AG04450 (cell line): ENCODE results near the gene TCP11. TPM values are rescaled to one million over a fixed set of nuclear protein-coding genes. Genes with fewer than 3 reads are reported as not detected.

Experiments
- CTCF ChIA-PET: fragments of 300-600, 350-600 bp; formaldehyde crosslinking; extraction: SDS; loops from one replicate; lab custom pipeline; 2022; ENCODE audit warnings: antibody characterized with exemption, inconsistent platforms; lab: Charles Lee
- POLR2A ChIA-PET: fragments of 350-600 bp; formaldehyde crosslinking; extraction: SDS; loops from one replicate; lab custom pipeline; 2021; ENCODE audit warnings: antibody characterized with exemption, inconsistent platforms; lab: Yijun Ruan, JAX
- DNase-seq: peaks from one replicate; pipeline ENCODE4 v3.0.0-alpha.2; 2011; ENCODE audit warnings: low read depth, low spot score
- H3K27ac ChIP-seq: one replicate; pipeline ENCODE4 v1.5.1; 2012; ENCODE audit warnings: low read depth, low read length, control low read depth
- H3K27me3 ChIP-seq: one replicate; pipeline ENCODE4 v1.6.0; 2012; ENCODE audit warnings: low read length; ENCODE audit not compliant: control insufficient read depth, insufficient read depth
- H3K4me3 ChIP-seq: 2 replicates; pipeline ENCODE4 v1.5.1; 2011; ENCODE audit warnings: mild to moderate bottlenecking, low read depth, low read length, control low read depth
- H3K9me3 ChIP-seq: 2 replicates; pipeline ENCODE4 v1.5.1; 2012; ENCODE audit warnings: low read length; ENCODE audit not compliant: control insufficient read depth, insufficient read depth
- CTCF ChIP-seq: IDR thresholded peaks from 2 replicates; pipeline ENCODE4 v1.5.1; 2011; ENCODE audit warnings: low read depth, low read length, control low read depth, inconsistent platforms
- polyA plus RNA-seq: library from polyadenylated mRNA; depleted of rRNA; stranded (reverse); fragments of >200 nt; gene quantifications from 2 replicates; pipeline ENCODE4 v1.2.3, GENCODE V29; 2011

The TCP11 gene
- polyA plus RNA-seq, 1 experiment, result 0.11 TPM

GRCh38 chr6:35072698-35073055 is 68.5 kb downstream of the TCP11 start:
- no peak for DNase-seq
- Histone ChIP-seq H3K27ac (no peak overlapping the region), H3K27me3 (no peaks in the 10 kb centered on the region), H3K9me3 (no peaks in the 10 kb centered on the region), H3K4me3 (no peak overlapping the region)
- no peak for TF ChIP-seq CTCF
- CTCF ChIA-PET, result interaction anchor here (0.6 kb wide), 1 partner anchor 94 kb away, joined by 3 read pairs; no protein-coding TSS in a partner anchor
- POLR2A ChIA-PET, result no interaction called here

GRCh38 chr6:35072051-35072697 is 69.0 kb downstream of the TCP11 start:
- H3K27me3 ChIP-seq, result no peaks in the 10 kb centered on the region
- no peak overlapping the region for H3K4me3 ChIP-seq
- no peaks in the 10 kb centered on the region for H3K9me3 ChIP-seq
- ChIA-PET CTCF (no interaction called here), POLR2A (no interaction called here)
- no peak for DNase-seq
- H3K27ac ChIP-seq, result no peak overlapping the region
- TF ChIP-seq CTCF, result no peak

GRCh38 chr6:35071347-35071994 is 69.7 kb downstream of the TCP11 start:
- ChIA-PET CTCF (no interaction called here), POLR2A (no interaction called here)

GRCh38 chr6:35070111-35070510 is 71.0 kb downstream of the TCP11 start:
- ChIA-PET POLR2A (no interaction called here), CTCF (no interaction called here)
- no peak for TF ChIP-seq CTCF
- H3K4me3 ChIP-seq, result no peak overlapping the region
- no peaks in the 10 kb centered on the region for H3K27me3 ChIP-seq
- H3K9me3 ChIP-seq, result no peaks in the 10 kb centered on the region
- no peak for DNase-seq
- no peak overlapping the region for H3K27ac ChIP-seq

More at GRCh38 chr6:35071347-35071994, 69.7 kb downstream of the TCP11 start:
- H3K4me3 ChIP-seq, result no peak overlapping the region
- H3K9me3 ChIP-seq, result no peaks in the 10 kb centered on the region
- DNase-seq, result no peak
- TF ChIP-seq CTCF, result no peak
- no peak overlapping the region for H3K27ac ChIP-seq
- H3K27me3 ChIP-seq, result no peaks in the 10 kb centered on the region

GRCh38 chr6:35069262-35069661 is 71.9 kb downstream of the TCP11 start:
- Histone ChIP-seq H3K27me3 (no peaks in the 10 kb centered on the region), H3K9me3 (no peaks in the 10 kb centered on the region), H3K4me3 (no peak overlapping the region), H3K27ac (no peak overlapping the region)
- CTCF ChIA-PET, result interaction anchor here (0.5 kb wide), 1 partner anchor 136 kb away, joined by 3 read pairs; no protein-coding TSS in a partner anchor
- no peak for TF ChIP-seq CTCF
- POLR2A ChIA-PET, result no interaction called here
- no peak for DNase-seq
